Islet precursor cell (in vitro differentiated cells): ENCODE measurements around the gene TBXA2R.
A peak's percentile ranks its signal among the peaks of the same experiment; 100 is the strongest.
"Not testable (repeated sequence)": the region's sequence is repeated elsewhere in the genome, so short reads cannot be mapped to it uniquely, and the experiment has no call there.

Experiments
- DNase-seq: peaks from one replicate; pipeline ENCODE4 v3.0.0-alpha.2; 2018

TBXA2R gene

GRCh38 chr19:3638208-3639193, 31.8 kb upstream of the TBXA2R start:
- DNase-seq, result no peak

- DNase-seq, result no peak
These were observed 30.9 kb upstream of the TBXA2R start for GRCh38 chr19:3637621-3638020.

GRCh38 chr19:3636962-3637361, 30.3 kb upstream of the TBXA2R start:
- DNase-seq, result no peak

GRCh38 chr19:3636506-3636905, 29.8 kb upstream of the TBXA2R start:
- DNase-seq, result no peak

GRCh38 chr19:3634496-3635045, 27.9 kb upstream of the TBXA2R start:
- no peak for DNase-seq

- DNase-seq, result no peak
These were observed 26.9 kb upstream of the TBXA2R start for GRCh38 chr19:3633559-3633988.

GRCh38 chr19:3632739-3633558, 26.3 kb upstream of the TBXA2R start:
- no peak for DNase-seq

GRCh38 chr19:3632098-3632497, 25.4 kb upstream of the TBXA2R start:
- no peak for DNase-seq

- DNase-seq, result no peak
These were observed 24.6 kb upstream of the TBXA2R start for GRCh38 chr19:3631053-3631861.

- not testable (repeated sequence) for DNase-seq
These were observed 22.1 kb upstream of the TBXA2R start for GRCh38 chr19:3628766-3629165.

GRCh38 chr19:3627351-3627723, 20.7 kb upstream of the TBXA2R start:
- no peak for DNase-seq

- peak; percentile 98 for DNase-seq
These were observed 20.0 kb upstream of the TBXA2R start, which contains the start of gene CACTIN for GRCh38 chr19:3626473-3627350. CACTIN (minus strand) TSS chr19:3626790; CDS start chr19:3626762, 28 bp downstream.

GRCh38 chr19:3625996-3626472, 19.4 kb upstream of the TBXA2R start:
- DNase-seq, result no peak

- DNase-seq, result no peak
These were observed 17.0 kb upstream of the TBXA2R start for GRCh38 chr19:3623716-3624115.

GRCh38 chr19:3622224-3622623, 15.5 kb upstream of the TBXA2R start:
- no peak for DNase-seq

- no peak for DNase-seq
These were observed 15.0 kb upstream of the TBXA2R start for GRCh38 chr19:3621689-3622088.

DNA sequence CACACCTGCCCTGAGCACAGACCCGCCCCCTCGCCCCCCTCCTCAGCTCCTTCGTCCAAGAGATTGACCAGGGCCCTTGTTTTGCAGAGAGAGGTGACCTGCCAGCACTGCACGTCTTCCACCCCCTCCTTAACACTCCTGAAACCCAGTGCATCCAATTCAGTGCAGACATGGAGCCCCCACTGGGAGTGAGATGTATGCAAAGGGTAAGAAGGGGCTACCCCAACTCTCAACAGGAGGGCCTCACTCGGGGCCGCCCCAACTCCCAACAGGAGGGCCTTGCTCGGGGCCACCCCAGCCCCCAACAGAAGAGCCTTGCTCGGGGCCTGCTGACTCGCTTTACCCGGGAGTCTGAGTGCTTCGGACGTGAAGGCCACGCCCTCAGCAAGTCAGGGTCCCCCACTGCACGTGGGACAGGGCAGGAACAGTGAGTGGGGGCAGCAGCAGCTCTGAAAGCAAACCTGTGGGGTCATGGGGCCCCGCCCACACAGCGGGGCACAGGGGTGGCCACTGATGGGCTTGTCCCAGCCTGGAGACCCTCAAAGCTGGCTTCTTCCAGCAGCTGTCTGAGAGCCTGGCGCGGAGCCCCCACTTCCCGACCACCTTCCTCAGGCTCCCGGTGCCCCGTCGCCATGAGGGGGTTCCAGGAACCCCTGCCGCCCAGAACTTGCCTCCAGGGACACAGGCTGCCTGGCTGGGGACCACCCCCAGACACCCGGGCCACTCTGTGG, 14.3 kb upstream of the TBXA2R start:
- DNase-seq, result no peak

GRCh38 chr19:3620145-3620816, 13.6 kb upstream of the TBXA2R start:
- DNase-seq, result no peak

- no peak for DNase-seq
These were observed 12.9 kb upstream of the TBXA2R start for GRCh38 chr19:3619631-3620012.
